K562 (cell line): Measurements from ENCODE around the gene LIPI. TPM values are rescaled to one million over a fixed set of nuclear protein-coding genes. Genes with fewer than 3 reads are reported as not detected.

ENCODE experiments used
- CBFA2T2 ChIP-seq: fragments of 450-650 bp; conservative IDR thresholded peaks from 2 replicates; pipeline ENCODE4 v1.6.1; 2017; ENCODE audit warnings: mild to moderate bottlenecking
- CEBPZ ChIP-seq: fragments of 150-350 bp; IDR thresholded peaks from 2 replicates; pipeline ENCODE4 v1.6.1; 2014; ENCODE audit warnings: low read depth, mild to moderate bottlenecking, low read length, borderline replicate concordance
- CREM ChIP-seq: IDR thresholded peaks from 2 replicates; pipeline ENCODE4 v1.6.1; 2014; ENCODE audit warnings: antibody characterized with exemption, low read depth
- EZH2 ChIP-seq: IDR thresholded peaks from 2 replicates; pipeline ENCODE4 v1.6.1; 2012; ENCODE audit warnings: low read depth, mild to moderate bottlenecking, inconsistent platforms, low read length, borderline replicate concordance
- KLF10 ChIP-seq: fragments of 250-450 bp; sonication (Bioruptor Pico); IDR thresholded peaks from 2 replicates; pipeline ENCODE4 v1.6.1; 2021; ENCODE audit warnings: matching md5 sums
- SFPQ ChIP-seq: fragments of 200-400 bp; formaldehyde crosslinking; IDR thresholded peaks from 2 replicates; pipeline ENCODE4 v1.6.1; 2017; ENCODE audit warnings: mild to moderate bottlenecking, low read depth, low read length, moderate library complexity
- SIN3B ChIP-seq: fragments of 450-650 bp; IDR thresholded peaks from 2 replicates; pipeline ENCODE4 v1.6.1; 2017; ENCODE audit warnings: low read depth, mild to moderate bottlenecking, moderate library complexity
- ZBTB7A ChIP-seq: IDR thresholded peaks from 2 replicates; pipeline ENCODE4 v1.6.1; 2011; ENCODE audit warnings: low read depth, mild to moderate bottlenecking, low read length, moderate library complexity, borderline replicate concordance; ENCODE audit not compliant: control insufficient read depth
- ZNF766 ChIP-seq: fragments of 200-800 bp; sonication (Bioruptor generic); conservative IDR thresholded peaks from 2 replicates; pipeline ENCODE4 v1.6.1; 2016; ENCODE audit warnings: missing genetic modification characterization, missing compliant biosample characterization
- polyA plus RNA-seq, 8 experiments: library from polyadenylated mRNA; depleted of rRNA in 4 of 8; stranded (reverse) in 5 of 8; unstranded in 3 of 8; fragments of >200 nt; fragmentation: Nextera tagmentation in 2 of 8; fragmentation: Illumina TruSeq in 1 of 8; extraction: Ambion mirVana in 2 of 8; extraction: Trizol in 1 of 8; gene quantifications; 2 replicates each; pipeline versions ENCODE4 v1.2.1 to v1.2.3, GENCODE V29; 2011 to 2014; ENCODE audit warnings: inconsistent platforms in 1 of 8, missing spikeins in 1 of 8
- total RNA-seq, 7 experiments: library from RNA; depleted of rRNA in 6 of 7; stranded (reverse); fragments of >200 nt in 6 of 7; fragmentation: Illumina TruSeq in 2 of 7; extraction: Trizol in 2 of 7; gene quantifications; 2 replicates each; pipeline versions ENCODE4 v1.2.1 to v1.2.3, GENCODE V29; 2011 to 2021; ENCODE audit warnings: low replicate concordance in 1 of 7

Gene LIPI
- total and polyA plus RNA-seq, 9 of the 15 experiments (the other 6 are each of a cell fraction or from before 2014, with no cell fraction given), result not detected

GRCh38 chr21:14215971-14216641, 5.4 kb upstream of the LIPI start, which contains the start of gene RBM11 (continued):
- TF ChIP-seq CEBPZ, result no peak
- no peak for TF ChIP-seq KLF10 (CRISPR knock-in tag)
- no peak for TF ChIP-seq SIN3B
- TF ChIP-seq ZNF766 (CRISPR knock-in tag), result no peak
- TF ChIP-seq CBFA2T2, result no peak
- TF ChIP-seq CREM, result no peak
- TF ChIP-seq SFPQ, result no peak
- TF ChIP-seq EZH2, result no peak
- TF ChIP-seq ZBTB7A, result peak; percentile 33; the same call in 1 of the 2 replicates
